ENCODE results near the gene PAK6. TPM values are rescaled to one million over a fixed set of nuclear protein-coding genes. Genes with fewer than 3 reads are reported as not detected.

Gene PAK6
- total and polyA plus RNA-seq, 9 of the 15 experiments (the other 6 are each of a cell fraction or from before 2014, with no cell fraction given) = 0.03 to 0.74 (median 0.16) TPM; not detected in 2

DNA sequence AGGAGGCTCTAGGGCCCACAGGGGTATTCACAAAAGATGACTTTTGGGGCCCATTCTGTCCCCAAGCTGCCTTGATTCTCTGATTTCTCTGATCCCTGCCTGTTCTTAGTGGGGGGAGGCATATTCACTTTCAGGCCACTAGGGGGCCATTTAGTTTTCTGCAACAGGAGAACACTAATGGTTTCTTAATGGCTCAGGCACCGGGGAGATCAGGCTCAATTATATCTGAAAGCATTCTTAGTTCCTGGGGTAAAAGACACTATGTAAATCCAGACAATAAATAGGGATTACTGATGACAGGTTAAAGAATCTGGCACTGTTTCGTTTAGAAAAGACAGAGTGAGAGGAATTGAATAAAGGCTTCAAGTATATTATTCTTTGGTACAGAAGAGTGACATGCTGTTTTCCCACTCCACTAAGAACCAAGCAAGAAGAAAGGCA is 82.1 kb downstream of the PAK6 start (continued):
- peak; percentile 52; the same call in 1 of the 2 replicates for TF ChIP-seq XRCC5 (IDR thresholded peaks at IDR 0.05; ENCODE audit: low read depth, low read length)
- TF ChIP-seq ZNF24 (IDR thresholded peaks at IDR 0.05) = no peak
- no peak for TF ChIP-seq NFXL1 (CRISPR knock-in tag; IDR thresholded peaks at IDR 0.05)
- TF ChIP-seq RAD21 (CRISPR knock-in tag; conservative IDR thresholded peaks at IDR 0.05 in 1 of 2, IDR thresholded peaks at IDR 0.05 in 1 of 2) = peak; percentile 68 to 76
- no peak for TF ChIP-seq TFAM (CRISPR knock-in tag; conservative IDR thresholded peaks at IDR 0.05)
- 0 out of 2 replicates have a peak, but pooled peaks have one; percentile 20 for TF ChIP-seq JUN (IDR thresholded peaks at IDR 0.05; ENCODE audit: borderline replicate concordance, low read depth, low read length)
- TF ChIP-seq JUN (CRISPR knock-in tag; IDR thresholded peaks at IDR 0.05; ENCODE audit: borderline replicate concordance) = no peak
- TF ChIP-seq L3MBTL2 (IDR thresholded peaks at IDR 0.05) = peak; percentile 39; the same call in 1 of the 2 replicates
- TF ChIP-seq, protein P1, sequence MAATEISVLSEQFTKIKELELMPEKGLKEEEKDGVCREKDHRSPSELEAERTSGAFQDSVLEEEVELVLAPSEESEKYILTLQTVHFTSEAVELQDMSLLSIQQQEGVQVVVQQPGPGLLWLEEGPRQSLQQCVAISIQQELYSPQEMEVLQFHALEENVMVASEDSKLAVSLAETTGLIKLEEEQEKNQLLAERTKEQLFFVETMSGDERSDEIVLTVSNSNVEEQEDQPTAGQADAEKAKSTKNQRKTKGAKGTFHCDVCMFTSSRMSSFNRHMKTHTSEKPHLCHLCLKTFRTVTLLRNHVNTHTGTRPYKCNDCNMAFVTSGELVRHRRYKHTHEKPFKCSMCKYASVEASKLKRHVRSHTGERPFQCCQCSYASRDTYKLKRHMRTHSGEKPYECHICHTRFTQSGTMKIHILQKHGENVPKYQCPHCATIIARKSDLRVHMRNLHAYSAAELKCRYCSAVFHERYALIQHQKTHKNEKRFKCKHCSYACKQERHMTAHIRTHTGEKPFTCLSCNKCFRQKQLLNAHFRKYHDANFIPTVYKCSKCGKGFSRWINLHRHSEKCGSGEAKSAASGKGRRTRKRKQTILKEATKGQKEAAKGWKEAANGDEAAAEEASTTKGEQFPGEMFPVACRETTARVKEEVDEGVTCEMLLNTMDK (IDR thresholded peaks at IDR 0.05; ENCODE audit: borderline replicate concordance, insufficient read depth, low read depth, low read length, poor library complexity, severe bottlenecking) = peak; percentile 65
- TF ChIP-seq, protein P2, sequence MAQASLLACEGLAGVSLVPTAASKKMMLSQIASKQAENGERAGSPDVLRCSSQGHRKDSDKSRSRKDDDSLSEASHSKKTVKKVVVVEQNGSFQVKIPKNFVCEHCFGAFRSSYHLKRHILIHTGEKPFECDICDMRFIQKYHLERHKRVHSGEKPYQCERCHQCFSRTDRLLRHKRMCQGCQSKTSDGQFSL (CRISPR knock-in tag; IDR thresholded peaks at IDR 0.05) = peak; percentile 93
- TF ChIP-seq, protein P2 (tag; IDR thresholded peaks at IDR 0.05) = no peak; a peak in 1 of 4 replicates
- TF ChIP-seq, protein P3, sequence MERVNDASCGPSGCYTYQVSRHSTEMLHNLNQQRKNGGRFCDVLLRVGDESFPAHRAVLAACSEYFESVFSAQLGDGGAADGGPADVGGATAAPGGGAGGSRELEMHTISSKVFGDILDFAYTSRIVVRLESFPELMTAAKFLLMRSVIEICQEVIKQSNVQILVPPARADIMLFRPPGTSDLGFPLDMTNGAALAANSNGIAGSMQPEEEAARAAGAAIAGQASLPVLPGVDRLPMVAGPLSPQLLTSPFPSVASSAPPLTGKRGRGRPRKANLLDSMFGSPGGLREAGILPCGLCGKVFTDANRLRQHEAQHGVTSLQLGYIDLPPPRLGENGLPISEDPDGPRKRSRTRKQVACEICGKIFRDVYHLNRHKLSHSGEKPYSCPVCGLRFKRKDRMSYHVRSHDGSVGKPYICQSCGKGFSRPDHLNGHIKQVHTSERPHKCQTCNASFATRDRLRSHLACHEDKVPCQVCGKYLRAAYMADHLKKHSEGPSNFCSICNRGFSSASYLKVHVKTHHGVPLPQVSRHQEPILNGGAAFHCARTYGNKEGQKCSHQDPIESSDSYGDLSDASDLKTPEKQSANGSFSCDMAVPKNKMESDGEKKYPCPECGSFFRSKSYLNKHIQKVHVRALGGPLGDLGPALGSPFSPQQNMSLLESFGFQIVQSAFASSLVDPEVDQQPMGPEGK (CRISPR knock-in tag; IDR thresholded peaks at IDR 0.05; ENCODE audit: borderline replicate concordance) = no peak
- TF ChIP-seq, protein P4, sequence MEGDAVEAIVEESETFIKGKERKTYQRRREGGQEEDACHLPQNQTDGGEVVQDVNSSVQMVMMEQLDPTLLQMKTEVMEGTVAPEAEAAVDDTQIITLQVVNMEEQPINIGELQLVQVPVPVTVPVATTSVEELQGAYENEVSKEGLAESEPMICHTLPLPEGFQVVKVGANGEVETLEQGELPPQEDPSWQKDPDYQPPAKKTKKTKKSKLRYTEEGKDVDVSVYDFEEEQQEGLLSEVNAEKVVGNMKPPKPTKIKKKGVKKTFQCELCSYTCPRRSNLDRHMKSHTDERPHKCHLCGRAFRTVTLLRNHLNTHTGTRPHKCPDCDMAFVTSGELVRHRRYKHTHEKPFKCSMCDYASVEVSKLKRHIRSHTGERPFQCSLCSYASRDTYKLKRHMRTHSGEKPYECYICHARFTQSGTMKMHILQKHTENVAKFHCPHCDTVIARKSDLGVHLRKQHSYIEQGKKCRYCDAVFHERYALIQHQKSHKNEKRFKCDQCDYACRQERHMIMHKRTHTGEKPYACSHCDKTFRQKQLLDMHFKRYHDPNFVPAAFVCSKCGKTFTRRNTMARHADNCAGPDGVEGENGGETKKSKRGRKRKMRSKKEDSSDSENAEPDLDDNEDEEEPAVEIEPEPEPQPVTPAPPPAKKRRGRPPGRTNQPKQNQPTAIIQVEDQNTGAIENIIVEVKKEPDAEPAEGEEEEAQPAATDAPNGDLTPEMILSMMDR (IDR thresholded peaks at IDR 0.05 in 2 of 3, conservative IDR thresholded peaks at IDR 0.05 in 1 of 3; ENCODE audit: insufficient read depth in 2 of 3, low read depth in 1 of 3, low read length in 3 of 3) = peak; percentile 84 to 86 (median 84)
- TF ChIP-seq ZNF707 (CRISPR knock-in tag; conservative IDR thresholded peaks at IDR 0.05) = no peak
- TF ChIP-seq, protein P5, sequence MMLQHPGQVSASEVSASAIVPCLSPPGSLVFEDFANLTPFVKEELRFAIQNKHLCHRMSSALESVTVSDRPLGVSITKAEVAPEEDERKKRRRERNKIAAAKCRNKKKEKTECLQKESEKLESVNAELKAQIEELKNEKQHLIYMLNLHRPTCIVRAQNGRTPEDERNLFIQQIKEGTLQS (IDR thresholded peaks at IDR 0.05) = no peak
- TF ChIP-seq, protein P5 (CRISPR knock-in tag; conservative IDR thresholded peaks at IDR 0.05) = no peak
- no peak for TF ChIP-seq ELF4 (CRISPR knock-in tag; IDR thresholded peaks at IDR 0.05)

Measured in K562 (cell line).